Gastrocnemius medialis (tissue), 4 donors: ENCODE results near the gene SQSTM1.

Experiments used
- CTCF ChIP-seq, 5 experiments: fragments of 450-650 bp in 3 of 5; fragments of 200-600 bp in 2 of 5; sonication (generic) in 2 of 5; IDR thresholded peaks in 4 of 5; conservative IDR thresholded peaks in 1 of 5; 1 replicate in 4 of 5; 2 replicates in 1 of 5; pipeline ENCODE4 v1.5.1; 2016 to 2019; ENCODE audit warnings: antibody characterized with exemption in 5 of 5, mild to moderate bottlenecking in 3 of 5, moderate library complexity in 3 of 5
- POLR2A ChIP-seq, 2 donors: fragments of 450-650 bp; IDR thresholded peaks; one replicate each; pipeline ENCODE4 v1.6.1; 2017; ENCODE audit warnings: antibody characterized with exemption in 2 of 2, mild to moderate bottlenecking in 2 of 2, moderate library complexity in 2 of 2

DNA sequence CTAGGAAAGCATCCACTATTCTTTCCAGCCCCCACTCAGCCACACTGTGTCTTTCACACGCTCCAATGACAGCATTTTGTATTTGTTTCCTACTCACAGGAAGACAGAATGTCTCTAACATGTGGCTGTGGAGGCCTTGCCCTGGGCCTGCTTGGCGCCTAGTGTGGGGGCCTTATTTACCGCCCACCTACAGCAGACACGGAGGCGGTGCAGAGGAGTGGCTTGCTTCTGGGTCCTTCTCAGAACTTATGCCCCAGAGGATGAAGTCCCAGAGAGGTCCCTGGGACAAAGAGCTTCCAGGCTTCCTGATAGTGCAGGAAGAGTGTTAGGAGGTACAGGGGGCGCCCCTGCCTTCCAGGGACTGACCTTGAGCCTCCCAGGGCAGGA is 46.4 kb downstream of the SQSTM1 start:
- TF ChIP-seq CTCF (IDR thresholded peaks at IDR 0.05 in 4 of 5, conservative IDR thresholded peaks at IDR 0.05 in 1 of 5): no peak
- no peak for TF ChIP-seq POLR2A (IDR thresholded peaks at IDR 0.05)
